Lower leg skin (tissue), 3 donors: ENCODE data around the gene PEX16.

Experiments used
- CTCF ChIP-seq, 3 donors: fragments of 450-650 bp; IDR thresholded peaks; one replicate each; pipeline ENCODE4 v1.5.1; 2016; ENCODE audit warnings: antibody characterized with exemption in 3 of 3, mild to moderate bottlenecking in 3 of 3, moderate library complexity in 2 of 3
- POLR2A ChIP-seq, 2 donors: fragments of 450-650 bp; IDR thresholded peaks; one replicate each; pipeline ENCODE4 v1.6.1; 2016 to 2017; ENCODE audit warnings: antibody characterized with exemption in 2 of 2, mild to moderate bottlenecking in 1 of 2, moderate library complexity in 1 of 2

DNA sequence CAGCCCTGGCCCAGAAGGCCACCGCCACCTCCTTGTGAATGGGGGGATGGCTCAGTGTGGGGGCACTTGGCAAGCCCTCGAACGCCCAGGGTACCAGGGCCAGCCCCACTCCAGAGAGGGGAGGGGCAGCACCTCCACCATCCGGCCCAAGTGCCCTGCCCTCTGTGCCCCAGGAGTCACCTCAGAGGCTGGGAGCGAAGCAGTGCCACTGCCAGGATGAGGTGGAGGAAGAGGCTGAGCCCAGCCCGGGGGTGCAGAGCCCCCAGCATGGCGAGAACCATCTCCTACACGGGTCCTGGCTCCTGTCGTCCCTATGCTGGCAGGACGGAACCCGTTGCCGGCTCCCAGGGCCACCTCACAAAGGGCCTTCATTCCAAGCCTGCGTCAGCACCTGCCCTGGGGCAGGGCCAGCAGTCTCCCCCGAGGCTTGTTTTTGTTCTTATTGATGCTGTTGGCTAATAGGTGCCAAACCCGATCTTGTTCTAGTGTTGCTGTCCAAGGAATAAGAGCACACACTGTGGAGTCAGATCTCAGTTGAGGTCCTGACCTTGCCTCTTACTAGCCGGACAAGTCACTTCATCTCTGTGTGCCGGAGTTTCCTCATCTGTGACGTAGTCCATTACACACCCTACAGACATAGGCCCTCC, 10.6 kb downstream of the PEX16 start, which contains the start of gene FREY1:
- TF ChIP-seq CTCF (IDR thresholded peaks at IDR 0.05) = no peak
- TF ChIP-seq POLR2A (IDR thresholded peaks at IDR 0.05) = no peak
